GM19328 (cell line): ENCODE results near the gene GABBR2.
A peak's percentile ranks its signal among the peaks of the same experiment; 100 is the strongest.
"Not testable (repeated sequence)": the region's sequence is repeated elsewhere in the genome, so short reads cannot be mapped to it uniquely, and the experiment has no call there.

ENCODE experiments used
- ATAC-seq: cut with Tn5 transposase; IDR thresholded peaks from one replicate; pipeline ENCODE4 v1.9.1; 2021; ENCODE audit warnings: mild to moderate bottlenecking, moderate library complexity; ENCODE audit not compliant: unreplicated experiment

The GABBR2 gene

DNA sequence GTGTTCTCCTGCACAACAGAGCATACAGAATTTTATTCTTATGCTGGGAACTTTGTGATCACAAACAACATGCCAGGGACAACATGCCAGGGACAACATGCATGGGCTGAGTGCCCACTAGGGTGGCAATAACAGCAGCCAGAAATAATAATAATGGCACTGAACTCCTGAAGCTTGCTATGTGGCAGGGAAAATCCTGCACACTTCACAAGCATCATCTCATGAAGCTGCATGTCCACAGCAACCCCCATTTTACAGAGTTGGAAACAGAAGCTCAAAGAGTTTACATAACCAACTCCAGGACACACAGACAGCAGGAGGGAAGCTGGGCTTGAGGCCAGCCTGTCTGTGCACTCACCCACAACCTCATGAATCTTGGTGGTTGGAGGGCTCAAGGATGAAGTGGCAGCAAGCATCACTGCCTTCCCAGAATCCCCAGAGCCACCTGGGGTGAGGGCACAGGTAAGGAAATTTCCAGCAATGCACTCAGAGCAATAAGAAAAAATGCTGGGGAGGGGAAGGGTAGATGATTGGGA is 111.4 kb downstream of the GABBR2 start:
- ATAC-seq: no peak

DNA sequence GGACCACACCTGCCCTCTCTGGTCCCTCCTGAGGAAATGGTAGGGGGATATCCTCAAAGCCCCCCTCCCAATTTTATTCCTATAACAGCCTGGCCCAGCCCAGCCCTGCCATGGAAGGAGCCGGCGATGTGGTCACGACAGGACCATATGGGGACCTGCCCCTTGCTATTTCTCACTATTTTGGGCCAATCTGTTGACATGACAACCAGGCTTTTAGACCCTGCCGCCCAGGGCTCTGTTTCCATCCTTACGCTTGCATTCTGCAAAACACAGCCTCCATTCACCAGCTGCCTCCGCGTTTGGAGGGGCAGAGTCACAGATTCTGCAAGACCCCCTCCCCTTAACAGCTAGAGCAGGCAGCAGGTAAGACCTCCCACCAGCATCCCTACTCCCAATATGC is 112.2 kb downstream of the GABBR2 start:
- no peak for ATAC-seq

DNA sequence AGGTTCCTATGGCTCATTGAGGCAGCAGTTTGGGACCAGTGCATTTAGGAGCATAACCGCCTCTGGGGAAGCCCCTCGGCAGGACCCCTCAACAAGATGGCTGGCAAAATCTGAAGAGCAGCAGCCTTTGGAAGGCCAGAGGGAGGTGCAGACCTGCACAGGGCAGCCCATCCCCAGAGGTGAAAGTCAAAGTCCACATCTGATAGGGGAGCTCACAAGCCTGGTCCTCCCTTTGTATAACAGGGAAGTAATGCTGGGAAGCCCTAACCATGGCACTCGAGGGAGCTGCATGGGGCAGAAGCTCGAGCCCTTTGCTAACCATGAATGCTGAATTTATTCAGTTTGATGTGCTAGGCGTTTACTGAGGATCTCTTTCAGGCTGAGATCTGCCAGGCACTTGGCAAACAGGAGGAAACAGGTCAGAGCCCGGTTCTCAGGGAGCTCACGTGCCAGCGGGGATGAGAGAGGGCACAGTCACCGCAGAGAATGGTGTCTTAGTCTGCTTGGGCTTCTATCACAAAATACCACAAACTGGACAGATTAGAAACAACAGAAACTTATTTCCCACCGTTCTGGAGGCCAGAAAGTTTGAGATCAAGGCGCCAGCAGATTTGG is 114.1 kb downstream of the GABBR2 start:
- no peak for ATAC-seq

DNA sequence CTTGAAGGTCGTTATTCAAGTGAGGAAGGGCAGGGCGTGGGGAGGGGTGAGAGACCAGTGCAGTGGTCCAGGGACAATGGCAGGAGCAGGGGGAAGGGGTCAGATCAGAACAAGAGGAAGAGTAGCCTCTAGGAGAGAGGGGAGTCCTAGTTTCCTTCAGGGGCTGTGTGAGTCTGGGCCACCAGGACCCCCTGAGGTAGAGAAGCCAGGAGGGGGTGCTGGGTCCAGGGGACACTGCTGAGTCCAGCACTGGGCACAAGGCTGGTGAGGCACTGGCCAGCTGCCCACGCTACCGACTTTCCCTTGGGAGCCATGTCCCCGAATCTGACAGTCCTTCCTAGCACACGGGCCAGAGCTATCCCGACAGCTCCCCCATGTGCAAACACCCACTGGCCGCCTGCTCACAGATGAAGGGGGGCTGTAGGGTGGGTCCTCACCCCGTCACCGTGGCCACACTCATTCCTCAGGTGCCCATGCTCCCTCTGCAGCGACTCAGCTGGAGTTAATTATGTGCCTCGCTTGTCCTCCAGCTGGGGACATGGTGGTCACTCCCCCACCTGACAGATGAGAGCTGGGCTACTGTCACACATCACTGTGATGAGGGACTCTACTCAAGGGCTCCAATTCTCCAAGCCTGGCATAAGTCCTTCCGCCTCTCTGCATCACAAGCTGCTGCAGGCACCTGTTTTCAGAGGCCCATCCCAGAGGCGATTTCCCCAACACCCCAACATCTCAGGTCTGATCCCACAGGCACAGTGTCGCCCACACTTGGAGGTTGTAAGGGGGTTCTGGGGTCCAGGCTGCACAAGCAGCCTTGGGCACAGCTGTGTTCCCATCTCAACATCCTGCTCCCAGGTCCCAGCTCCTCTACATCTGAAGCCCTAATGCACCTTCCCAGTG is 115.1 kb downstream of the GABBR2 start:
- ATAC-seq: no peak

DNA sequence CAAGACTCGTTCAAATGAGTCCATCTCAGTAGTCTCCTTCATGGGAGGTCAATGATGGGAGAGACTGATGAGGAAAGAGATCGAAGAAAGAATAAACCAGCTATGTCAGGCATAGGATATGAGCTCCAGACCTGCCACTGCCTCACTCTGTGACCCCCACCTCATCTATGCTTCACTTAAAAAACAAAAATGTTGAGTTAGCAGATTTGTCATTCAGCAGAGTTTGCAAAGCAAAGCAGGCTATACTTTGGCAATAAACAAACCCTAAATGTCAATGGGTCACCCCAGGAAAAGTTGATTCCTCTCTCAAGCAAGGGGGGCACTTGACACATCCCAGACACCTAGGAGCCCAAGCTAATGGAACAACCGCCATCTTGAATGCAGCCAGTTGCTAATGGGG is 117.0 kb downstream of the GABBR2 start:
- no peak for ATAC-seq

DNA sequence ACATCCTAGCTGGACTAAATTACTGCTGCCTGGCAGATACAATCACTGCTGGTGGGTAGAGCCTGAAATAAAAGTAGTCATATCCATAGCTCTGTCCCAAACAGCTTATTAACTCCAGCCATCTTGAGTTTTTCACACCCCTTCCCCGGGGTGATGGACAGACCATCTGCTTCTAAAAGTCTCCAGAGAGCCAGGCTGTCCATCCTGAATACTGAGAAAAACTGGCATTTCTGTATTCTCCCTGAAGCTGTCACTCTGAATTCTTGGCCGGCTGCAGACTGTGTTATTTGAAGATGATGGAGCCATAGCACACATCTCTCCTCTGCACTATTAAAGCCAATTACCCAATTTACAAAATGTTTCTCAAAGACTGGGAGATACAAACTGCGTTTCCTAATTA is 118.6 kb downstream of the GABBR2 start:
- no peak for ATAC-seq

DNA sequence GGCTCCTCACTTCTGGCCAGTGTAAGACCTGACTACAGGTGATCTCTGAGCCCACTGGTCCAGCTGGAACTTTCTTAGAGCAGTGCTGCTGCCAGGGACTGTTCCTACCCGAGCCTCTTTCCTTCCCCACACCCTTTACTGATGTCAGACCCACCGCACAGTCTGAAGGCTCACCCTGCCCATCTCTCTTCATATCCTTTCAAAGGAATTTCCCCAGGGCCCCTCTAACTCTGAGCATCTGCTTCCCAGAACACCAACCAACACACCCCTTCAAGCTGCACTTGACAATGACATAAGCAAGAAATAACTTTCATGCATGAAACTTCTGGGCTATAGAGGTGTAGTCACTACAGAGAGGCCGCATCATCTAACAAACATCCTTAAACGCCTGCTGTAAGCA is 119.6 kb downstream of the GABBR2 start:
- no peak for ATAC-seq

DNA sequence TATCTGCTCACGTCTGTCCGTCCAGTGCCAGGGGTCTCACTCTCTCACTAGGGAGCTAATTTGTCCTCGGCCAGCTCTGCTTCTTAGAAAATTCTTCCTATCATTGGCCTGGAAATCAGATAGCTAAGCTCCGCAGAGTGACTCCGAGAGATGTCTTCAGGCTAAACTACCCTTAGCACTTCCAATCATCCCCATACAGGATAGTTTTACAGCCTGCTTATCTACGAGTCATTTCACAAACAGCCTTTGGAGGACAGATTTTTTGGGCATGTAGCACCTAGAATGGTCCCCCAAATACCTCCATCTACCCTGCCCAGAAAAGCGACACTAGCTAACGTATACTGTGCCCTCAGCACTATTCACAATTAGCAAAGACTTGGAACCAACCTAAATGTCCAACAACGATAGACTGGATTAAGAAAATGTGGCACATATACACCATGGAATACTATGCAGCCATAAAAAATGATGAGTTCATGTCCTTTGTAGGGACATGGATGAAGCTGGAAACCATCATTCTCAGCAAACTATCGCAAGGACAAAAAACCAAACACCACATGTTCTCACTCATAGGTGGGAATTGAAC is 123.8 kb downstream of the GABBR2 start:
- ATAC-seq: not testable (repeated sequence)

DNA sequence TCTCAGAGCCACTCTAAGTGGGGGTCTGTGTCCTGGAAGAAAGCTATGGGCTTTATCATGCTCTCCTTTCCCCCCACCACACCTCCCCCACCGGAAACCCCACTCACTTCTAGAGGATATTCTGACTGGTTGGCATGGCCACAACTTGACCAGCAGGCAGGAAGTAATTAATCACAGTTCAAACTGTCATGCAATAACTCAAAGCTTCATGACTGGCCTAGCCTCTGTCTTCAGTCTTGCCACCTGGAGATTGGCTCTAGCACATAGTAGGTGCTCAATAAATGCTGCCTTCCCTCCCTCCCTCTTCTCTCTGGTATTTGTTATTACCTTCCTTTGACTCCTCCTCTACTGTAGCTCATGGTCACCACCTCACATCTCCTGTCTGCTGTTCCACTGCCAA is 124.7 kb downstream of the GABBR2 start:
- no peak for ATAC-seq

DNA sequence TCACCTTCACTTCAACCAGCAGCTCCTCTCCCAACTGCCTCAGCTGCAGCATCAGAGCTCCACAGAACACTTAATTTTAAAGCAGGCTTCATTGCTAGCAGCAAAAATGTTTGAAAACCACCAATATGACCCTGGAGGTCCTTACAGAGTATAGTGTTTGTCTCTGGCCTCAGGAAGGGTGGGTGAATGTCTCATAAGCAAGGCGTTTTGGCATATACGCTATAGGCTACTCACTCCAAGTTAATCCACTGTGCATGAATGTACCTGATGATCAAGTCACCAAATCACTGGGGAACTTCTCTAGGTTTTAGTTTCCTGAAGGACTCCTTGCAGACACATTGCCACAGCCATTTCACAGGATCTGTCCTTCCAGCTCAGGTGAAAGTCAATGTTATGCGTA is 125.3 kb downstream of the GABBR2 start:
- ATAC-seq: no peak

DNA sequence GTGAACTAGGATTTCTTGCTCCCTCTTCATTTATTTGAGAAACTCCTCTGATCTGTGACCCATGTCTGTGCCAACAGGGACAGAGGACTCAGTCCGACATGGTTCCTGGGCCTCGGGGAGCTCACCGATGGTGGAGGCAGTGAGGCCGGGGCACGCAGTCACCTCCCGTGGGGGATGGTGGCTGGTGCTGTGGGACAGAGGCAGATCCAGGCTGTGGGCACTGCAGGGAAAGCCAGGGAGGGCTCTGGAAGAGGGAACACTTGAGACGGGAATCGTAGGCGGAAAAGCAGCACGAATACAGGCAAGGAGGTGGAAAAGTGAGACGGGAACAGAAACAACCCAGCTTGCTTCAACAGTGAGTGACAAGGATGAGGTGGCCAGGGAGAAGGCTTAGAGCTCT is 127.8 kb downstream of the GABBR2 start:
- ATAC-seq: no peak

DNA sequence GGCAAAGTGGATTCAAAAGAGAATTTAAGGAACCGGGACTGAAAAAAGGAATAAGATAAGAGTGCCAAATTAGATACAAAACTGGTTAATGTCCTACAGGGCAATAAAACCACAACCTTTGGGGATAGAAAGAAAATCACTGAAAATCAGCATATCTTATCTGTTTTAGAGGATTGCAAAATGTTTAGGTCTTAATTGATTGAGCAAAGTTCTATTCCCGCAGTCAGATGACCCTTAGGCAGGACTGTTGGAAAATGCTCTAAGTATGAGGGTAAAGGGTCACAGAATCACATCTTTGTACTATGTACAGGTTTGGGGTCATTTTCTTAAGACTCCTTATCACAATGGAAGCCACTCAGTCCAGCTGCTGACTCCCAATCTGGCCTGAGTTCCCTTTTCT is 129.0 kb downstream of the GABBR2 start:
- no peak for ATAC-seq

DNA sequence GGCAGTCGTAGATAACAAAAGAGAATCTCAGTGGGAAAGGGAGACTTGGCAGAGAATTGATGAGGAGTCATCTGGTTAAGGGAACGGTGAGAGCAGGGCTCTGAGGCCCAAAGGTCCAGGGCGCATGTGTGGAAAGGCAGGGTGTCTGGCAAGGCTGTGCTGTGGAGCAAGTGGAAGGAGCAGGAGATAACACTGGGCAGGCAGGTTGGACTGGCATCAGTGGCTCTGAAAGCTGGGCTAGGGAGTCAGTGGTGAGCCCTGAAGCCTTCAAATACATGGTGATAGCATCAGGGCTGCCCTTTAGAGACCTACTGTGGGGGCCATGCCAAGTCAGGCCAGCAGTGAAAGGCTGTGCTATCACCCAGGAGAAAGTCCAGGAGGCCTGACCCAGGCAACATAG is 131.3 kb downstream of the GABBR2 start:
- no peak for ATAC-seq

DNA sequence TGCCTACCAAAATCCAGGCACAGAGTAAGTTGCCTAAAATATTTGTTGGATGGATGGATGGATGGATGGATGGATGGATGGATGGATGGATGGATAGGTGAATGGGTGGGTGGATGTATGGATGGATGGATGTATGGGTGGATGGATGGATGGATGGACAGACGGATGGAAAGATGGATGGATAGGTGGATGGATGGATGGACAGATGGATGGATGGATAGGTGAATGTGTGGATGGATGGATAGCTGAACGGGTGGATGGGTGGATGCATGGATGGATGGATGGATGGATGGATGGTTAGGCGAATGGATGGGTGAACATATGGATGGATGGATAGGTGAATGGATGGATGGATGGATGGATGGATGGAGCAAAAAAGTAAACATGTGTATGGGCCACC is 131.9 kb downstream of the GABBR2 start:
- ATAC-seq: no peak

DNA sequence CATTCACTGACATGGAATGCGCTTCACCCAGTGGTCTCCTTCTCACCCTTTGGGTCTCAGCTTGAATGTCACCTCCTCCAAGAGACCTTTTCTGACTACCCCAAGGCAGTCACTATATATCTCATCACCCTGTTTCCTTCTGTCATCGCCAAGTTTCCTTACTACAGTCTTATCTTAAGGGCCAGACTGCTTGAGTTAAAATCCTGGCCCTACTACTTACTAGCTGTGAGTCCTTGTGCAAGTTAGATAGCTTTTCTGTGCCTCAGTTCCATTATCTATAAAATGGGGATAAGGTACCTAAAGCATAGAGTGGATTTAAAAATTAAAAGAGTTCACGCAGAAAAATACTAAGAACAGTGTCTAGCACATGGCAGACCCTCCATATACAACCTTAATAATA is 132.4 kb downstream of the GABBR2 start:
- peak; percentile 6 for ATAC-seq

DNA sequence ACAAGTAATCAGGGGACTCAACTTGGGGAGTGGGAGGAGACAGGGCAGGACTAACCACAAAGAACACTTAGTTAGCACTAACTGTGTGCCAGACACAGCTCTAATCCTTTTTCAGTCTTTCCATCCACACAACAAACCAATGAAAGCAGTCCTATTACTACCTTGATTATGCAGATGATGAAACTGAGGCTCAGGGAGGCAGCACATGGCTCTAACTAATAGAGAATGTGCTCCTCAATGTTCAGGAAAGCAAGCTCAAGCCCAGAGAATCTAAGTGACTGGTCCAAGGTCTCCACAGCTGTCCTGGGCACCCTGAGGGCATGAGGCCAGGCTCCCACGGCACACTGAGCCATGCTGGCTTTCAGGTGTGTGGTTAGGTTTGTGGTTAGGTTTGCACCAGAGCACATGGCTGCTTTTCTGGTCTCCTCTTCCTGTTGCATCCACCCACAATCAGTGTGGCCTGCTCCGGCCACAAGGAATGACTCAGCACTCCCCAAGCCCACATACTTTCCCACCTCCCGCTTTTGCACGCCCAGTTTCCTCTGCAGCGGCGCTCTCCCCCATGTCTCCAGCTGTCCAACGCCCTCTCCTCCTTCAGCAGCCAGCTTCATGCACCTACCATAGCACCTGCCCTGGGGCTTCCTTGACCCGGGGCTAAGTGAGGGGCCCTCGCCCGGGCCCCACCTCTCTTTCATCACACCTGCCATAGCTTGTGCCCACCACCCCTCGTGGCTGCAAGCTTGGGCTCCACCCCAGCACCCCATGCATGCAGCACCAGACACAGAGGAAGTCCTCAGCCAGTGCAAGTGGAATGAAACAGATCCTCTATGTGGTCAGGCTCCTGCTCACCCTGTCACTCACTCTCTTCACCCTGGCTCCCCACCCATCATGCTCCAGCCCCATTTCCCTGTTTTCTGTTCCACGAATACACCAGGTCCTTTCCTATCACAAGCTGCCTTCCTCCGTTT is 133.1 kb downstream of the GABBR2 start:
- ATAC-seq: peak; percentile 75

DNA sequence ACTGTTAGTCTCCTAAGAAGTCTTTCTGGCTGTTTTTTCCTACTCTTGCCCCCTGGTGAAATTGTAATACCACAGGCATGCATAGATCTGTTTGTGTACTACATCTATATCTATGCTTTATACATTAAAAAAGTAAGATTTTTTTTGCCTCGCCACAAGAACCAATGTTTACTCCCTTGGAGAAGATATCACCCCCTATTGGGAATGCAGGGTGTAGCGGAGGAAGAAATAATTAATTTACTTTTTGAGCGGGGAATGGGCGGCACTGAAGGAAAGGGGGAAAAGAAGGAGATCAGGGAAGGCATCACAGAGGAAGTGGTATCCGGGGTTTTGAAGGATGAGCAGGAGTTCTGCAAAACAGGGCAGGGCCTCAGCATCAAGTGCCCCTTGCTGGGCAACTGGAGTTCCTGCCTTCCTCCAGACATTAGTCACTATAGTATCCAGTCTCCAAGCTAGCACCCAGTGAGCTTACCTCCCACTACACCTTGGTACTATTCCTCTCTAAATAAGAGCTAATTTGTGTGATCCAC is 134.9 kb downstream of the GABBR2 start:
- ATAC-seq: no peak

DNA sequence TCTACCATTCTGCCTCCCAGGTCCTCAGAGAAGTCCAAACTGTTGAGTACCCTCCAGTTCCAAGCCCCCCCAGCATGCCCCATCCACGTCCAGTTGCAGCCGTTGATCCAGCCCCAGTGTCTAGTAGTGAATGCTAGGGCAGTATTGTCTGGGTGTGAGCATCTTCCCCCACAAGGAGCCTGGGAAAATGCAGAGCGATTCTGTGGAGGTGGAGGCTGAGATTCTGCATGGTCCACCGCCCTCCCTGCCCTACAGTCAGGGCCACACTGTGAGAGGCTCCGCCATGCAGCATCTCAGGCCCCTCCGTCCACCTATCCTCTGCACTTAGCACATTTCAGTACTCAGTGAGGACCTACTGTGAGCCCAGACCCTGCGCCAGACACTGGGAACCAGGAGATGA is 135.9 kb downstream of the GABBR2 start:
- no peak for ATAC-seq

DNA sequence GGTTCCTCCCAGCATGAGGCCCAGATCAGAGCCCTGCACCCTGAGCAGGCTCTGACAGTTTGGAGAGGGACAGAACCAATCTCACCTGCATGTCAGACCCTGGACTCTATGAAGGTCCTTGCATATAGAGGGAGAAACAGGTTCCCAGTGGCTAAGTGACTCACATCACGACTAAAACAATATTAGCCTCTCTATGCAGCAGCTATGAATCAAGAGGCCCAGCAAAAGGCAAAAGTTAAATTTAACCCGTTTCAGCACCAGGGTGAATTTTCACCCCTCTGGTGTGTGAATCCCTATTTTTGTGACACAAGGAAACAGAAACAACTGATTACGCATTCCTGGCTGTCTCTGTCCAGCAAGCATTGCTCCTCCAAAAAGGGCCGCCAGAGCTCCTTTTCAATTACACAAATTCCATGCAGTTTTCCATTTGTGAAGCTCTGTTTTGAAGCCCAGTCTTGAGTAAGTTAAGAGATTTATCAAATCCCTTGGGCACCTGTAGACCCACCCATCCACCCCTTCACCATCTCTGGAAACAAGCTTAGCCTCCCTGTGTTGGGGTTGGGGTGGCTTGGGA is 136.6 kb downstream of the GABBR2 start:
- no peak for ATAC-seq

DNA sequence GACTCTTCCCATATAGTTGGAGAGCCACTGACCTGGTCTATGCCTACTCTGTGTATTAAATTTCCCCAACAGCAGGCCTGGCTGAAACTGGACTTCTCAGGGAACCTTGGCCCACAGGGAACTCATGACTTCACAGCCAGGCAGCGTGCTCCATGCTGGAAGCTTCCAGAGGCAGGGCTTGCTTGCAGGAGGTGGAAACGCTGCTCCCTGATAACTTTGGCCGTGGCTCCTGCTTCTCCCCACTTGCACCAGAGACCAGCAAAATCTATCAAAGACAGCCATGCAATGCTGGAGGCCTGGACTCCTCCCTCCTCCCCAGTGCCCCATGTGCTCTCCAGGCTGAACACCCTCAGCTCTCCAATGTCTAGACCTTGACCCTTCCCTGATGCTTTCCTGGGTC is 137.1 kb downstream of the GABBR2 start:
- ATAC-seq: no peak
